ENCODE data around the gene SCMH1. TPM values are rescaled to one million over a fixed set of nuclear protein-coding genes. Genes with fewer than 3 reads are reported as not detected.
A peak's percentile ranks its signal among the peaks of the same experiment; 100 is the strongest.

The SCMH1 gene
- total and polyA plus RNA-seq, 2 experiments from 2014 or later, result 126 to 147 TPM

DNA sequence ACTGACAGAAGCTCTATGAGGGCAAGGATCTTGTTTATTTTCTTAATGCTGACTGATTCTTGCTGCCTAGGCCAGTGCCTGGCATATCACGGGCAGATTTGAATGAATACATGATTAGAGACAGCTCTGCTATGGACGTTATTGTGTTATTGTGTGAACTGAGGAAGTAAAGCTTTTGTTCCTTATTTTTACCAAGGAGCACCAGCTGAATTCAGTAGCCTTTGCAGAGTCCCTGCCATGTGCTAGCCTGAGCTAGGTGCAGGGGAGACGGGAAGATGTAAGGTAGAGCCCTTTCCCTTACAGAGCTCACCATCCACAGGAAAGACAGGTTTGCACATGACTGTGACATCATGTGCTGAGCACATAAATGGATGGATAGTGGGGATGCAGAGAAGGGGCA, 36.0 kb upstream of the SCMH1 start:
- TF ChIP-seq, protein P1, sequence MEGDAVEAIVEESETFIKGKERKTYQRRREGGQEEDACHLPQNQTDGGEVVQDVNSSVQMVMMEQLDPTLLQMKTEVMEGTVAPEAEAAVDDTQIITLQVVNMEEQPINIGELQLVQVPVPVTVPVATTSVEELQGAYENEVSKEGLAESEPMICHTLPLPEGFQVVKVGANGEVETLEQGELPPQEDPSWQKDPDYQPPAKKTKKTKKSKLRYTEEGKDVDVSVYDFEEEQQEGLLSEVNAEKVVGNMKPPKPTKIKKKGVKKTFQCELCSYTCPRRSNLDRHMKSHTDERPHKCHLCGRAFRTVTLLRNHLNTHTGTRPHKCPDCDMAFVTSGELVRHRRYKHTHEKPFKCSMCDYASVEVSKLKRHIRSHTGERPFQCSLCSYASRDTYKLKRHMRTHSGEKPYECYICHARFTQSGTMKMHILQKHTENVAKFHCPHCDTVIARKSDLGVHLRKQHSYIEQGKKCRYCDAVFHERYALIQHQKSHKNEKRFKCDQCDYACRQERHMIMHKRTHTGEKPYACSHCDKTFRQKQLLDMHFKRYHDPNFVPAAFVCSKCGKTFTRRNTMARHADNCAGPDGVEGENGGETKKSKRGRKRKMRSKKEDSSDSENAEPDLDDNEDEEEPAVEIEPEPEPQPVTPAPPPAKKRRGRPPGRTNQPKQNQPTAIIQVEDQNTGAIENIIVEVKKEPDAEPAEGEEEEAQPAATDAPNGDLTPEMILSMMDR (IDR thresholded peaks at IDR 0.05; ENCODE audit: low read depth, low read length), result no peak
- Histone ChIP-seq H3K27me3 (peaks cover 4% of the 10 kb centered on the region), H3K9me3 (ENCODE audit: low read depth) (no peaks in the 10 kb centered on the region), H3K36me3 (no peaks in the 10 kb centered on the region), H3K4me3 (no peak overlapping the region), H3K4me1 (ENCODE audit: low read depth) (no peaks in the 10 kb centered on the region), H3K27ac (no peak overlapping the region)
- DNase-seq (ENCODE audit: low read depth in 1 of 2, low spot score in 1 of 2), result no peak

DNA sequence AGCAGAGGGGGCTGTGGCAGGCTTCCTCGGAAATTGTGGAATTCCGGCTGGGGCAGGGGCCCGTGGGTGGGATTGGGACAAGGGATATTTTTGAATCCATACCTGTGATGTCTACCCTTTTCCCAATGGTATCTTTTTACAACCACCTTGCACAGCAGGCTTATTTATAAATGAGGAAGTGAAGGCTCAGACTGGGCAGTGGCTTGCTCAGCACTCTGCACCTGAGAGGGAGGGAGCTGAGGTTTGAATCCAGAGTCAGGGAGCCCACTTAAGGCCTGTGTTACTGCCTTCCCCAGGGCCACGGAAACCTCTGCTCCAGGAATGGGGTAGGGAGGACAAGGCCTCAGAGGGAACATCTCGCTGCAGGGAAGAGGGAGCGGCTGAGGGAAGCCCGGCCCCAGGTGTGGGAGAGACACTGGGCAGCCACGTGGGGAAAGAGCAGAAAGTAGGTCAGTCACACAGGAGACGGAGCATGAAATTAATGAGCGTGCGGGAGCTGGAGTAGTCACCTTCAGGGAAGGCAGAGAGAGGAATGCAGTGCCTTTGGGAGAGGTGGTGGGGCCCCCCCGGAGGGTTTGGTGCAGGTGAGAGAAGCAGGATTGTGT, 35.4 kb upstream of the SCMH1 start:
- no peak for DNase-seq (ENCODE audit: low read depth in 1 of 2, low spot score in 1 of 2)
- no peaks in the 10 kb centered on the region for H3K36me3 ChIP-seq
- H3K4me1 ChIP-seq (ENCODE audit: low read depth), result no peaks in the 10 kb centered on the region
- no peak overlapping the region for H3K4me3 ChIP-seq
- no peaks in the 10 kb centered on the region for H3K9me3 ChIP-seq (ENCODE audit: low read depth)
- TF ChIP-seq, protein P1 (IDR thresholded peaks at IDR 0.05; ENCODE audit: low read depth, low read length), result no peak
- peaks cover 4% of the 10 kb centered on the region for H3K27me3 ChIP-seq
- H3K27ac ChIP-seq, result no peak overlapping the region

- TF ChIP-seq, protein P1 (IDR thresholded peaks at IDR 0.05; ENCODE audit: low read depth, low read length), result no peak
These were observed 33.7 kb upstream of the SCMH1 start for GRCh38 chr1:41275831-41276230.

DNA sequence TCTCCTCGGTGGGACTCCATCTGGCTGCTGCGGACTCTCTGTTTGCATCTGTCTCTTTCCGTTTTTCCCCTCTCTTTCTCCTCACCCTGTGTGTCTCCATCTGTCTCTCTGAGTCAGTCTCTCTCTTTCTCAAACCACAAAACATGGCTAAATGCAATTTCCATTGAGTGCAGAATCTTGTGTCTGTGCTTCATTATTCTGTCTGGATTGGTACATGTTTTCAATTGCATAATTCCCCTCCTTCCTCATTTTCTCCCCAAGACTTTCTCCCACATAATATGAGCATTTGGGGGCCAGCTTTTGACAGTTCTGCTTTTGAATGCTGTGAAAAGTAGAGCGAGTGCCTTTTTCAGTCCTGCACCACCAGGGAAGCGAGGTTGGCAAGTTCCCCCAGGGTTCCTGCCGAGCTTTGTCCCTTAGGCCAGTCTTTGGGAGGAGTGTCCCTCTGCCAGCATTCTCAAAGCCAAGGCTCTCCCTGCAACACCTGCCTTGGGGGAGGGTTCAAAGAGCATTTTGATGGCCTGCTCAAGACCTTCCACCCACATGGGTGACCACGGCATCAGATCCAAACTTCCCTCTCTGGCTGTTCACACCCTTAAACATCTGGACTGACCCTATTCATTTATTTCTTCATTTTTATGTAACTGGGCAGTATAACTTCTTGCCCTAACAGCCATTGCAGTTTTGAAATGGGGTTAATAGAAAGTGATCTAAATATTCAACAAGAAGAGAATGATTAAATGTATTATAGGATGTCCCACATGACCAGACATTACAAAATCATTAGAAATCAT, 32.8 kb upstream of the SCMH1 start:
- H3K27ac ChIP-seq, result no peak overlapping the region
- H3K4me1 ChIP-seq (ENCODE audit: low read depth), result no peaks in the 10 kb centered on the region

More at GRCh38 chr1:41275831-41276230, 33.7 kb upstream of the SCMH1 start:
- Histone ChIP-seq H3K4me1 (ENCODE audit: low read depth) (no peaks in the 10 kb centered on the region), H3K4me3 (no peak overlapping the region), H3K36me3 (no peaks in the 10 kb centered on the region), H3K9me3 (ENCODE audit: low read depth) (no peaks in the 10 kb centered on the region), H3K27ac (no peak overlapping the region), H3K27me3 (no peaks in the 10 kb centered on the region)
- no peak for DNase-seq (ENCODE audit: low read depth in 1 of 2, low spot score in 1 of 2)

DNA sequence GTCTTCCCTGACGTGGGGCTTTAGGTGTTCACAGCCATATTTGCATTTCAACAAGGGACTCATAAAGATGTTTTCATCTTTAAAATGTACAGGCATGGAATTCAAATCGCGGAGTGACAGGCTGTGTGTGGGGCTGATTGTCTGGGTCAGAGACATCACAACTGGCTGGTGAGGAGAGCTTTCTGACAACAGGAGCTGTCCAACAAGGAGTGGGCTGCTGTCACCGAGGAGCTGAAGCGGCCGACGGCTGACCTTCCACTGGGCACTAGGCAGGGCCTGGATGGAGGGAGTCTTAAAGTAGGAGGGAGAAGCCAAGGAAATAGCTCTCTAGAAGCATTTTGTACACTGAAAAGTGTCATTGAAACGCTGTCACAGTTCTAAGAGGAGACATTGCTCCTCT, 30.5 kb upstream of the SCMH1 start:
- no peaks in the 10 kb centered on the region for H3K9me3 ChIP-seq (ENCODE audit: low read depth)
- H3K27ac ChIP-seq, result no peak overlapping the region
- DNase-seq (ENCODE audit: low read depth in 1 of 2, low spot score in 1 of 2), result peak in 1 of 2 donors; percentile 62
- H3K4me1 ChIP-seq (ENCODE audit: low read depth), result no peaks in the 10 kb centered on the region
- H3K27me3 ChIP-seq, result no peaks in the 10 kb centered on the region
- H3K36me3 ChIP-seq, result no peaks in the 10 kb centered on the region
- no peak overlapping the region for H3K4me3 ChIP-seq
- TF ChIP-seq, protein P1 (IDR thresholded peaks at IDR 0.05; ENCODE audit: low read depth, low read length), result no peak

More for the DNA sequence above, 32.8 kb upstream of the SCMH1 start:
- H3K4me3 ChIP-seq, result no peak overlapping the region
- TF ChIP-seq, protein P1 (IDR thresholded peaks at IDR 0.05; ENCODE audit: low read depth, low read length), result no peak
- no peak for DNase-seq (ENCODE audit: low read depth in 1 of 2, low spot score in 1 of 2)
- H3K27me3 ChIP-seq, result no peaks in the 10 kb centered on the region
- H3K36me3 ChIP-seq, result no peaks in the 10 kb centered on the region
- H3K9me3 ChIP-seq (ENCODE audit: low read depth), result no peaks in the 10 kb centered on the region
